GM12878 (cell line): ENCODE data around the gene TUBA4B. TPM values are rescaled to one million over a fixed set of nuclear protein-coding genes. Genes with fewer than 3 reads are reported as not detected.

Source experiments
- ATF7 ChIP-seq: fragments of 450-650 bp; IDR thresholded peaks from 2 replicates; pipeline ENCODE4 v1.6.1; 2016; ENCODE audit warnings: low read depth, mild to moderate bottlenecking
- BACH1 ChIP-seq: fragments of 450-650 bp; IDR thresholded peaks from 2 replicates; pipeline ENCODE4 v1.6.1; 2017; ENCODE audit warnings: mild to moderate bottlenecking, borderline replicate concordance
- CBFB ChIP-seq: IDR thresholded peaks from 2 replicates; pipeline ENCODE4 v1.6.1; 2016; ENCODE audit warnings: antibody characterized with exemption, low read depth
- CBX3 ChIP-seq: fragments of 200-600 bp; sonication (generic); IDR thresholded peaks from 2 replicates; pipeline ENCODE4 v1.6.1; 2016; ENCODE audit warnings: low read depth, borderline replicate concordance
- CBX5 ChIP-seq: sonication (generic); IDR thresholded peaks from 2 replicates; pipeline ENCODE4 v1.6.1; 2016; ENCODE audit warnings: low read depth, moderate library complexity, mild to moderate bottlenecking, inconsistent platforms
- DPF2 ChIP-seq: fragments of 450-650 bp; IDR thresholded peaks from 2 replicates; pipeline ENCODE4 v1.6.1; 2017; ENCODE audit warnings: mild to moderate bottlenecking
- EGR1 ChIP-seq, 2 experiments: IDR thresholded peaks; 1 replicate in 1 of 2; 2 replicates in 1 of 2; pipeline ENCODE4 v1.6.1; 2011 to 2012; ENCODE audit warnings: low read depth in 2 of 2, low read length in 2 of 2, borderline replicate concordance in 1 of 2, mild to moderate bottlenecking in 1 of 2, moderate library complexity in 1 of 2
- ETV6 ChIP-seq, 2 experiments: fragments of 450-650 bp in 1 of 2; IDR thresholded peaks in 1 of 2; conservative IDR thresholded peaks in 1 of 2; 2 replicates each; pipeline ENCODE4 v1.6.1; 2014; ENCODE audit warnings: antibody characterized with exemption in 1 of 2, borderline replicate concordance in 1 of 2, low read depth in 1 of 2, mild to moderate bottlenecking in 1 of 2, moderate library complexity in 1 of 2
- FOS ChIP-seq: IDR thresholded peaks from 3 replicates; pipeline ENCODE4 v1.6.1; 2011; ENCODE audit warnings: borderline replicate concordance; ENCODE audit not compliant: insufficient read length; ENCODE audit errors: extremely low read depth
- HDAC2 ChIP-seq: fragments of 200-600 bp; sonication (generic); IDR thresholded peaks from 2 replicates; pipeline ENCODE4 v1.6.1; 2017
- IKZF1 ChIP-seq: fragments of 450-650 bp; conservative IDR thresholded peaks from 2 replicates; pipeline ENCODE4 v1.6.1; 2017; ENCODE audit warnings: antibody characterized with exemption, mild to moderate bottlenecking
- PAX8 ChIP-seq: fragments of 450-650 bp; IDR thresholded peaks from 2 replicates; pipeline ENCODE4 v1.6.1; 2017; ENCODE audit warnings: mild to moderate bottlenecking, moderate library complexity
- POLR2AphosphoS2 ChIP-seq: IDR thresholded peaks from 2 replicates; pipeline ENCODE4 v1.6.1; 2011; ENCODE audit warnings: low read depth, mild to moderate bottlenecking, low read length, improper control_type of control experiment, moderate library complexity
- SIN3A ChIP-seq: IDR thresholded peaks from 2 replicates; pipeline ENCODE4 v1.6.1; 2012; ENCODE audit warnings: low read depth, low read length, improper control_type of control experiment
- SMAD1 ChIP-seq: fragments of 450-650 bp; IDR thresholded peaks from 2 replicates; pipeline ENCODE4 v1.6.1; 2018; ENCODE audit warnings: mild to moderate bottlenecking, low read depth; ENCODE audit not compliant: partially characterized antibody
- SMAD5 ChIP-seq: IDR thresholded peaks from 2 replicates; pipeline ENCODE4 v1.6.1; 2016; ENCODE audit warnings: antibody characterized with exemption, low read depth
- SREBF1 ChIP-seq: IDR thresholded peaks from 2 replicates; pipeline ENCODE4 v1.6.1; 2012; ENCODE audit warnings: mild to moderate bottlenecking, low read length
- STAT1 ChIP-seq: fragments of 450-650 bp; conservative IDR thresholded peaks from 2 replicates; pipeline ENCODE4 v1.6.1; 2014; ENCODE audit warnings: antibody characterized with exemption, mild to moderate bottlenecking
- WRNIP1 ChIP-seq: IDR thresholded peaks from 2 replicates; pipeline ENCODE4 v1.6.1; 2011; ENCODE audit warnings: low read depth, low read length, improper control_type of control experiment, borderline replicate concordance
- ZNF217 ChIP-seq: fragments of 450-650 bp; IDR thresholded peaks from 2 replicates; pipeline ENCODE4 v1.6.1; 2017; ENCODE audit warnings: antibody characterized with exemption, mild to moderate bottlenecking
- ZZZ3 ChIP-seq: IDR thresholded peaks from 2 replicates; pipeline ENCODE4 v1.6.1; 2011; ENCODE audit warnings: low read depth; ENCODE audit not compliant: control insufficient read depth, insufficient read length
- polyA plus RNA-seq, 11 experiments: library from polyadenylated mRNA; depleted of rRNA in 4 of 11; unstranded in 6 of 11; stranded (reverse) in 5 of 11; fragments of >200 nt; fragmentation: Nextera tagmentation in 4 of 11; fragmentation: Illumina TruSeq in 1 of 11; extraction: Ambion mirVana in 4 of 11; extraction: Trizol in 1 of 11; gene quantifications; 1 replicate in 1 of 11; 2 replicates in 10 of 11; pipeline versions ENCODE4 v1.2.1 to v1.2.3, GENCODE V29; 2011 to 2016; ENCODE audit warnings: inconsistent platforms in 2 of 11, missing spikeins in 2 of 11, low read depth in 1 of 11
- total RNA-seq, 4 experiments: library from RNA; depleted of rRNA in 3 of 4; stranded (reverse); fragments of >200 nt in 3 of 4; fragmentation: Illumina TruSeq in 1 of 4; extraction: Trizol in 1 of 4; gene quantifications; 2 replicates each; pipeline versions ENCODE4 v1.2.1 to v1.2.3, GENCODE V29; 2013 to 2021
- TF ChIP-seq, protein P1 (sequence below): fragments of 450-650 bp; IDR thresholded peaks from 2 replicates; pipeline ENCODE4 v1.6.1; 2018; ENCODE audit warnings: borderline replicate concordance, mild to moderate bottlenecking; ENCODE audit not compliant: partially characterized antibody
- TF ChIP-seq, protein P2 (sequence below): fragments of 450-650 bp; IDR thresholded peaks from 2 replicates; pipeline ENCODE4 v1.6.1; 2016; ENCODE audit warnings: mild to moderate bottlenecking, moderate library complexity, borderline replicate concordance

TUBA4B gene
- total and polyA plus RNA-seq, 10 of the 15 experiments (the other 5 are each of a cell fraction or from before 2014, with no cell fraction given) = 0.07 TPM; not detected in 9

DNA sequence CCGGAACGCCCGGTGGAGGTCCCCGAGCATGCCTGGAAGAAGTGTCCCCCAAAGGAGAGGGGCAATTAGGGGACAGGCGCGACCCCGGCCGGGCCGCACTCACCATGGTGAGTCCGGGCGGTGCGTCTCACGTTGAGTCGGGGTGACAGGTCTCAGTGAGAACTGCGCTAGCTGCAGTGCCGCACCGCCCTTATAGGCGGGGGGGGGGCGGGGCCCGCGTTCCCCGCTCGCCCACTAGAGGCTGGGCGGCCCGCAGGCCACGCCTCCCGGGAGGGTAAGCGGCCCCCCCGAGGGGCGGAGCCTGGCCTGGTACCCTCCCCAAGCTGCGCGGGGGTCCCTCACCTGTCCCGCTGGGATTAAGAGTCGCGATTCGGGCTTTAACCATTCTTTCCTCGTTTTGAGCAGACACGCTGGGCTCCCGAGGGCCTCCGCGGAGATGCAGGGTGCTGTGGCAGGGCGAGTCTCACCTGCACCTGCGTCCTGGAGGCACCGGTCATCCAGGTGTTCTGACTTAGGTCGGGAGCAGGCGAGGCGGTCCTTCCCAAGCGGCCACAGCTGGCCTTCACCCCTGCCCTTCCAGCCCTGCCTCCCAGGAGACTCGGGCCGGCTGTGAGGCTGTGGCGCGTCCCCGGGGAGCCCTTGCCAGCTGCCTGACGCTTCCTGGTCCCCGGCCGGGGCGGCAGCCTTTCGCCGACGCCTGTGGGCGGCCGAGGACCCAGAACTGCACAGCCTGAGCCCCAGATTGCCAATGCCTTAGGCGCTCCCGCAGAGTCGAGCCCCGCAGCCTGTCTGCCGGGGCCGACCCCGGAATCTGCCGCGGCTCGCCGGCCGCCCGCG is 928 bp downstream of the TUBA4B start, which contains the start of gene TUBA4A (continued):
- no peak for TF ChIP-seq ATF7
- TF ChIP-seq CBFB = peak; percentile 64; the same call in 1 of the 2 replicates
- TF ChIP-seq ETV6 (conservative IDR thresholded peaks at IDR 0.05 in 1 of 2, IDR thresholded peaks at IDR 0.05 in 1 of 2; ENCODE audit: borderline replicate concordance in 1 of 2, low read depth in 1 of 2) = no peak
- TF ChIP-seq, protein P1, sequence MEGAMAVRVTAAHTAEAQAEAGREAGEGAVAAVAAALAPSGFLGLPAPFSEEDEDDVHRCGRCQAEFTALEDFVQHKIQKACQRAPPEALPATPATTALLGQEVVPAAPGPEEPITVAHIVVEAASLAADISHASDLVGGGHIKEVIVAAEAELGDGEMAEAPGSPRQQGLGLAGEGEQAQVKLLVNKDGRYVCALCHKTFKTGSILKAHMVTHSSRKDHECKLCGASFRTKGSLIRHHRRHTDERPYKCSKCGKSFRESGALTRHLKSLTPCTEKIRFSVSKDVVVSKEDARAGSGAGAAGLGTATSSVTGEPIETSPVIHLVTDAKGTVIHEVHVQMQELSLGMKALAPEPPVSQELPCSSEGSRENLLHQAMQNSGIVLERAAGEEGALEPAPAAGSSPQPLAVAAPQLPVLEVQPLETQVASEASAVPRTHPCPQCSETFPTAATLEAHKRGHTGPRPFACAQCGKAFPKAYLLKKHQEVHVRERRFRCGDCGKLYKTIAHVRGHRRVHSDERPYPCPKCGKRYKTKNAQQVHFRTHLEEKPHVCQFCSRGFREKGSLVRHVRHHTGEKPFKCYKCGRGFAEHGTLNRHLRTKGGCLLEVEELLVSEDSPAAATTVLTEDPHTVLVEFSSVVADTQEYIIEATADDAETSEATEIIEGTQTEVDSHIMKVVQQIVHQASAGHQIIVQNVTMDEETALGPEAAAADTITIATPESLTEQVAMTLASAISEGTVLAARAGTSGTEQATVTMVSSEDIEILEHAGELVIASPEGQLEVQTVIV = no peak
- TF ChIP-seq IKZF1 = peak; percentile 61
- TF ChIP-seq, protein P2, sequence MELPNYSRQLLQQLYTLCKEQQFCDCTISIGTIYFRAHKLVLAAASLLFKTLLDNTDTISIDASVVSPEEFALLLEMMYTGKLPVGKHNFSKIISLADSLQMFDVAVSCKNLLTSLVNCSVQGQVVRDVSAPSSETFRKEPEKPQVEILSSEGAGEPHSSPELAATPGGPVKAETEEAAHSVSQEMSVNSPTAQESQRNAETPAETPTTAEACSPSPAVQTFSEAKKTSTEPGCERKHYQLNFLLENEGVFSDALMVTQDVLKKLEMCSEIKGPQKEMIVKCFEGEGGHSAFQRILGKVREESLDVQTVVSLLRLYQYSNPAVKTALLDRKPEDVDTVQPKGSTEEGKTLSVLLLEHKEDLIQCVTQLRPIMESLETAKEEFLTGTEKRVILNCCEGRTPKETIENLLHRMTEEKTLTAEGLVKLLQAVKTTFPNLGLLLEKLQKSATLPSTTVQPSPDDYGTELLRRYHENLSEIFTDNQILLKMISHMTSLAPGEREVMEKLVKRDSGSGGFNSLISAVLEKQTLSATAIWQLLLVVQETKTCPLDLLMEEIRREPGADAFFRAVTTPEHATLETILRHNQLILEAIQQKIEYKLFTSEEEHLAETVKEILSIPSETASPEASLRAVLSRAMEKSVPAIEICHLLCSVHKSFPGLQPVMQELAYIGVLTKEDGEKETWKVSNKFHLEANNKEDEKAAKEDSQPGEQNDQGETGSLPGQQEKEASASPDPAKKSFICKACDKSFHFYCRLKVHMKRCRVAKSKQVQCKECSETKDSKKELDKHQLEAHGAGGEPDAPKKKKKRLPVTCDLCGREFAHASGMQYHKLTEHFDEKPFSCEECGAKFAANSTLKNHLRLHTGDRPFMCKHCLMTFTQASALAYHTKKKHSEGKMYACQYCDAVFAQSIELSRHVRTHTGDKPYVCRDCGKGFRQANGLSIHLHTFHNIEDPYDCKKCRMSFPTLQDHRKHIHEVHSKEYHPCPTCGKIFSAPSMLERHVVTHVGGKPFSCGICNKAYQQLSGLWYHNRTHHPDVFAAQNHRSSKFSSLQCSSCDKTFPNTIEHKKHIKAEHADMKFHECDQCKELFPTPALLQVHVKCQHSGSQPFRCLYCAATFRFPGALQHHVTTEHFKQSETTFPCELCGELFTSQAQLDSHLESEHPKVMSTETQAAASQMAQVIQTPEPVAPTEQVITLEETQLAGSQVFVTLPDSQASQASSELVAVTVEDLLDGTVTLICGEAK = no peak
- peak; percentile 98 for TF ChIP-seq POLR2AphosphoS2
- no peak for TF ChIP-seq EGR1 (IDR thresholded peaks at IDR 0.05; ENCODE audit: borderline replicate concordance in 1 of 2, low read depth in 2 of 2, low read length in 2 of 2)
- 0 out of 2 replicates have a peak, but pooled peaks have one; percentile 36 for TF ChIP-seq BACH1
- no peak for TF ChIP-seq WRNIP1
- no peak for TF ChIP-seq ZZZ3
- TF ChIP-seq PAX8 = no peak
- no peak for TF ChIP-seq HDAC2
- peak; percentile 53; the same call in 1 of the 2 replicates for TF ChIP-seq DPF2
- TF ChIP-seq FOS = no peak
- TF ChIP-seq SIN3A = peak; percentile 13; the same call in 1 of the 2 replicates
- peak; percentile 64 for TF ChIP-seq SMAD1
- TF ChIP-seq STAT1 = no peak
- peak; percentile 77 for TF ChIP-seq SMAD5
- TF ChIP-seq CBX5 = no peak
- no peak for TF ChIP-seq CBX3
- TF ChIP-seq SREBF1 = no peak
- 0 out of 2 replicates have a peak, but pooled peaks have one; percentile 68 for TF ChIP-seq ZNF217
